Measurements from ENCODE around the gene SIKE1. TPM values are rescaled to one million over a fixed set of nuclear protein-coding genes. Genes with fewer than 3 reads are reported as not detected.
"Not testable (repeated sequence)": the region's sequence is repeated elsewhere in the genome, so short reads cannot be mapped to it uniquely, and the experiment has no call there.

SIKE1 gene
- total RNA-seq, 1 experiment from 2014 or later = 68.3 TPM

DNA sequence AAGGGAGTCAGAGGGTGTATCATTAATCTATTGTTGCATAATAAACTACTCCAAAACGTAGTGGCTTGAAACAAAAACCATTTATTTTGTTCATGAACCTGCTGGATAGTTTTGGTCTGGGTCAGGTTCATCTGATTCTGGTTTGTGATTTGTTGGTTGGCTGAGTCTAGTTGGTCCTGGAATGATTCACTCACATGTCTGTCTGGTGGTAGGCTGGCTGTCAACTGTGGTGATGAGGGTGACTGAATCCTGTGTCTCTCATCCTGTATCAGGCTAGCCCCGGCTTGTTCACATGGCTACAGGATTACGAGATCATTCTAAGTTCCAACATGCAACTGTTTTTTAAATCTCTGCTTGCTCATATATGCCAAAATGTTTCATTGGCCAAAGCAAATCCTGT lies 22.5 kb upstream of the SIKE1 start:
- intact Hi-C loops (cut with micrococcal nuclease; ENCODE audit: unreplicated experiment) = no loop called here
- Histone ChIP-seq H3K9me3 (ENCODE audit: low read depth, low read length, poor library complexity, severe bottlenecking) (no peaks in the 10 kb centered on the region), H3K27me3 (replicated peaks; ENCODE audit: insufficient read depth, low read depth, low read length, poor library complexity) (peaks cover 42% of the 10 kb centered on the region), H3K36me3 (ENCODE audit: insufficient read depth, low read length, poor library complexity, severe bottlenecking) (no peaks in the 10 kb centered on the region), H3K27ac (ENCODE audit: low read depth, low read length, poor library complexity, severe bottlenecking) (no peak overlapping the region), H3K4me1 (ENCODE audit: insufficient read depth, low read length, poor library complexity, severe bottlenecking) (no peaks in the 10 kb centered on the region), H3K4me3 (ENCODE audit: low read depth, low read length, poor library complexity, severe bottlenecking) (no peak overlapping the region)
- ChIA-PET CTCF (no interaction called here), POLR2A (ENCODE audit: low non-redundant PET) (no interaction called here)
- no TSS peak for BruUV-seq (replicated peaks)
- DNase-seq (ENCODE audit: low spot score) = no peak
- TF ChIP-seq, protein P1, sequence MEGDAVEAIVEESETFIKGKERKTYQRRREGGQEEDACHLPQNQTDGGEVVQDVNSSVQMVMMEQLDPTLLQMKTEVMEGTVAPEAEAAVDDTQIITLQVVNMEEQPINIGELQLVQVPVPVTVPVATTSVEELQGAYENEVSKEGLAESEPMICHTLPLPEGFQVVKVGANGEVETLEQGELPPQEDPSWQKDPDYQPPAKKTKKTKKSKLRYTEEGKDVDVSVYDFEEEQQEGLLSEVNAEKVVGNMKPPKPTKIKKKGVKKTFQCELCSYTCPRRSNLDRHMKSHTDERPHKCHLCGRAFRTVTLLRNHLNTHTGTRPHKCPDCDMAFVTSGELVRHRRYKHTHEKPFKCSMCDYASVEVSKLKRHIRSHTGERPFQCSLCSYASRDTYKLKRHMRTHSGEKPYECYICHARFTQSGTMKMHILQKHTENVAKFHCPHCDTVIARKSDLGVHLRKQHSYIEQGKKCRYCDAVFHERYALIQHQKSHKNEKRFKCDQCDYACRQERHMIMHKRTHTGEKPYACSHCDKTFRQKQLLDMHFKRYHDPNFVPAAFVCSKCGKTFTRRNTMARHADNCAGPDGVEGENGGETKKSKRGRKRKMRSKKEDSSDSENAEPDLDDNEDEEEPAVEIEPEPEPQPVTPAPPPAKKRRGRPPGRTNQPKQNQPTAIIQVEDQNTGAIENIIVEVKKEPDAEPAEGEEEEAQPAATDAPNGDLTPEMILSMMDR (conservative IDR thresholded peaks at IDR 0.05; ENCODE audit: low read depth, low read length) = no peak
- TF ChIP-seq EZH2 (IDR thresholded peaks at IDR 0.05; ENCODE audit: borderline replicate concordance, low read depth, low read length, poor library complexity, severe bottlenecking) = no peak

DNA sequence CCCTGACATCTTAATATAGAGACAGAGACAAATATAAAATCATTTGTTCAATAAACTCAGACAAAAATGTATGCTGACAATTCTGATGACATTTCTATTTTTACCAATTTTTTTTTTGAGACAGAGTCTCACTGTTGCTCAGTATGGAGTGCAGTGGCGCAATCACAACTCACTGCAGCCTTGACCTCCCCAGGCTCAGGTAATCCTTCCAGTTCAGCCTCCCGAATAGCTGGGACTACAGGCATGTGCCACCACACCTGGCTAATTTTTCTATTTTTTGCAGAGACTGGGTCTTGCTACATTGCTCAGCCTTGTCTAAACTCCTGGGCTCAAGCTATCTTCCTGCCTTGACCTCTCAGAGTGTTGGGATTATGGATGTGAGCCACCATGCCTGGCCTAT lies 13.6 kb upstream of the SIKE1 start:
- POLR2A ChIA-PET (ENCODE audit: low non-redundant PET) = interaction anchor here (0.6 kb wide), 1 partner anchor 225 kb away, joined by 13 read pairs; no protein-coding TSS in a partner anchor

DNA sequence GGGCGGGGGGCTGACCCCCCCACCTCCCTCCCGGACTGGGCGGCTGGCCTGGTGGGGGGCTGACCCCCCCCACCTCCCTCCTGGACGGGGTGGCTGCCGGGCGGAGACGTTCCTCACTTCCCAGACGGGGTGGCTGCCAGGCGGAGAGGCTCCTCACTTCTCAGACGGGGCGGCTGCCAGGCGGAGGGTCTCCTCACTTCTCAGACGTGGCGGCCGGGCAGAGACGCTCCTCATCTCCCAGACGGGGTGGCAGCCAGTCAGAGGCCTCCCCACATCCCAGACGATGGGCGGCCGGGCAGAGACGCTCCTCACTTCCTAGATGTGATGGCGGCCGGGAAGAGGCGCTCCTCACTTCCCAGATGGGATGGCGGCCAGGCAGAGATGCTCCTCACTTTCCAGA lies 10.1 kb upstream of the SIKE1 start:
- H3K27me3 ChIP-seq (replicated peaks; ENCODE audit: insufficient read depth, low read depth, low read length, poor library complexity) = peaks cover 26% of the 10 kb centered on the region
- BruUV-seq (replicated peaks); H3K9me3 ChIP-seq (ENCODE audit: low read depth, low read length, poor library complexity, severe bottlenecking); CTCF ChIA-PET; H3K4me3 ChIP-seq (ENCODE audit: low read depth, low read length, poor library complexity, severe bottlenecking); DNase-seq (ENCODE audit: low spot score); H3K36me3 ChIP-seq (ENCODE audit: insufficient read depth, low read length, poor library complexity, severe bottlenecking); intact Hi-C loops (cut with micrococcal nuclease; ENCODE audit: unreplicated experiment); POLR2A ChIA-PET (ENCODE audit: low non-redundant PET); H3K4me1 ChIP-seq (ENCODE audit: insufficient read depth, low read length, poor library complexity, severe bottlenecking); H3K27ac ChIP-seq (ENCODE audit: low read depth, low read length, poor library complexity, severe bottlenecking): not testable (repeated sequence)

More for the DNA sequence above, 13.6 kb upstream of the SIKE1 start:
- no TSS peak for BruUV-seq (replicated peaks)
- Histone ChIP-seq H3K27me3 (replicated peaks; ENCODE audit: insufficient read depth, low read depth, low read length, poor library complexity) (peaks cover 53% of the 10 kb centered on the region), H3K4me3 (ENCODE audit: low read depth, low read length, poor library complexity, severe bottlenecking) (no peak overlapping the region), H3K27ac (ENCODE audit: low read depth, low read length, poor library complexity, severe bottlenecking) (no peak overlapping the region), H3K4me1 (ENCODE audit: insufficient read depth, low read length, poor library complexity, severe bottlenecking) (no peaks in the 10 kb centered on the region), H3K36me3 (ENCODE audit: insufficient read depth, low read length, poor library complexity, severe bottlenecking) (no peaks in the 10 kb centered on the region), H3K9me3 (ENCODE audit: low read depth, low read length, poor library complexity, severe bottlenecking) (no peaks in the 10 kb centered on the region)
- intact Hi-C loops (cut with micrococcal nuclease; ENCODE audit: unreplicated experiment) = no loop called here
- TF ChIP-seq EZH2 (IDR thresholded peaks at IDR 0.05; ENCODE audit: borderline replicate concordance, low read depth, low read length, poor library complexity, severe bottlenecking) = no peak
- TF ChIP-seq, protein P1 (conservative IDR thresholded peaks at IDR 0.05; ENCODE audit: low read depth, low read length) = no peak
- DNase-seq (ENCODE audit: low spot score) = no peak
- CTCF ChIA-PET = no interaction called here

- POLR2A ChIA-PET (ENCODE audit: low non-redundant PET) = interaction anchor here (0.7 kb wide), 1 partner anchor 447 kb away, joined by 3 read pairs; no protein-coding TSS in a partner anchor
- intact Hi-C loops (cut with micrococcal nuclease; ENCODE audit: unreplicated experiment); H3K4me1 ChIP-seq (ENCODE audit: insufficient read depth, low read length, poor library complexity, severe bottlenecking); DNase-seq (ENCODE audit: low spot score); BruUV-seq (replicated peaks); H3K27me3 ChIP-seq (replicated peaks; ENCODE audit: insufficient read depth, low read depth, low read length, poor library complexity); H3K9me3 ChIP-seq (ENCODE audit: low read depth, low read length, poor library complexity, severe bottlenecking); H3K27ac ChIP-seq (ENCODE audit: low read depth, low read length, poor library complexity, severe bottlenecking); H3K4me3 ChIP-seq (ENCODE audit: low read depth, low read length, poor library complexity, severe bottlenecking); CTCF ChIA-PET; H3K36me3 ChIP-seq (ENCODE audit: insufficient read depth, low read length, poor library complexity, severe bottlenecking): not testable (repeated sequence)
Measured at GRCh38 chr1:114786440-114786839, 6.0 kb upstream of the SIKE1 start.

Data from A673 (cell line).